B cell (primary cell): ENCODE results near the gene TMOD1.

ENCODE experiments used
- EZH2 ChIP-seq: IDR thresholded peaks from 2 replicates; pipeline ENCODE4 v1.6.1; 2012; ENCODE audit warnings: borderline replicate concordance, low read depth, mild to moderate bottlenecking, moderate library complexity, low read length; ENCODE audit not compliant: insufficient read depth, poor library complexity, severe bottlenecking
- TF ChIP-seq, protein P1 (sequence below): fragments of 200-600 bp; IDR thresholded peaks from one replicate; pipeline ENCODE4 v1.8.0; 2022; ENCODE audit warnings: antibody characterized with exemption, mild to moderate bottlenecking

DNA sequence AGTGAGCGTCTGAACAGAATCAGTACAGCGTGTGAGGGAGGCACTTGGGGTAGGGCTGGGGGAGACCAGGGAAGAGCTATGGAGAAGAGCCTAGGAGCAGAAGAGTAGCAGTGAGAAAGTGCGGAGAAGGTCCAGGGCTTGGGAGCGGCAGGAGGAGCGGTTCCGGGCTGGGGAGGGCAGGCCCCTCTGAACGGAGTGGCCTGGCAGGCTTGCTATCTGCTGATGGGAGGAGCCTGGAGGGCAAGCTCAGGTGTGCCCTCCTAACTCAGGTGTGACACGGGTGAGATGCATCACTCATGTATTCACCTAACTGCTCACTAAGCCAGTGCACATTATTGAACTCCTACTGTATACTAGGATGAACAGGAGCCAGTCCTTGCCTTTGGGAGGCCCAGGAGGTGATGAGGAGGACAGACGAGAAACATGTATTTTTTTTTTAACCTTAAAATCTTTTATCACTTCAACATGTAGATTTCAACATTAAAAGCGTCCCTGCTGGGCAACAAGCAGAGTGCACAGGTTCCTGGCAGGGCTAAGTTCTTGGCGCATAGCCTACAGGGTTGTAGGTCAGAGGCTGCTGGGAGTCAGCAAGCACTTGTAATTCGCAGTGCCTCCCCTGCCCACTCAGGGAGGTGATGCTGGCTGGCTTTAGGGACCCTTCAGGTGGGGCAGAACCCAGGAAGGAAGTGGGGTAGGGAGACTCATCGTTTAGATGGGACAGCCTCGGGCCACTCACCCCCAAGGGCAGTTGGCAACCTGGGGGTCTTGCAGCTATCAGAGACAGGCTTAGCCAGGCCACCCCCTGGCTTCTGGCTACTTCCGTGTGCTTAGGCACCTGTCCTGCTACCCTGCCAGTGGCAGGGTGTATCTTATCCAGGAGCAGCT lies 55.5 kb downstream of the TMOD1 start:
- TF ChIP-seq, protein P1, sequence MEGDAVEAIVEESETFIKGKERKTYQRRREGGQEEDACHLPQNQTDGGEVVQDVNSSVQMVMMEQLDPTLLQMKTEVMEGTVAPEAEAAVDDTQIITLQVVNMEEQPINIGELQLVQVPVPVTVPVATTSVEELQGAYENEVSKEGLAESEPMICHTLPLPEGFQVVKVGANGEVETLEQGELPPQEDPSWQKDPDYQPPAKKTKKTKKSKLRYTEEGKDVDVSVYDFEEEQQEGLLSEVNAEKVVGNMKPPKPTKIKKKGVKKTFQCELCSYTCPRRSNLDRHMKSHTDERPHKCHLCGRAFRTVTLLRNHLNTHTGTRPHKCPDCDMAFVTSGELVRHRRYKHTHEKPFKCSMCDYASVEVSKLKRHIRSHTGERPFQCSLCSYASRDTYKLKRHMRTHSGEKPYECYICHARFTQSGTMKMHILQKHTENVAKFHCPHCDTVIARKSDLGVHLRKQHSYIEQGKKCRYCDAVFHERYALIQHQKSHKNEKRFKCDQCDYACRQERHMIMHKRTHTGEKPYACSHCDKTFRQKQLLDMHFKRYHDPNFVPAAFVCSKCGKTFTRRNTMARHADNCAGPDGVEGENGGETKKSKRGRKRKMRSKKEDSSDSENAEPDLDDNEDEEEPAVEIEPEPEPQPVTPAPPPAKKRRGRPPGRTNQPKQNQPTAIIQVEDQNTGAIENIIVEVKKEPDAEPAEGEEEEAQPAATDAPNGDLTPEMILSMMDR, result no peak
- TF ChIP-seq EZH2, result no peak
